Activated naive CD4-positive, alpha-beta T cell treated with anti-CD3 and anti-CD28 coated beads for 36 hours (primary cell): ENCODE results near the gene STH. TPM values are rescaled to one million over a fixed set of nuclear protein-coding genes. Genes with fewer than 3 reads are reported as not detected.
"Not testable (repeated sequence)": the region's sequence is repeated elsewhere in the genome, so short reads cannot be mapped to it uniquely, and the experiment has no call there.

Experiments used
- CTCF ChIA-PET: fragments of 350-600 bp; sonication (Branson Sonifier 250); formaldehyde crosslinking; loops from one replicate; lab custom pipeline; 2021; ENCODE audit warnings: antibody characterized with exemption; lab: Charles Lee
- DNase-seq: peaks from one replicate; pipeline ENCODE4 v3.0.0-alpha.2; 2020
- H3K27ac Mint-ChIP-seq: one replicate; pipeline ENCODE4 v1.8.0; 2021; ENCODE audit warnings: mild to moderate bottlenecking, mixed read lengths
- H3K27me3 Mint-ChIP-seq: one replicate; pipeline ENCODE4 v1.8.0; 2021; ENCODE audit warnings: low read depth, mixed read lengths
- H3K36me3 Mint-ChIP-seq: one replicate; pipeline ENCODE4 v1.8.0; 2021; ENCODE audit warnings: low read depth, mixed read lengths
- H3K4me1 Mint-ChIP-seq: one replicate; pipeline ENCODE4 v1.8.0; 2021; ENCODE audit warnings: low read depth, mixed read lengths
- H3K4me3 Mint-ChIP-seq: one replicate; pipeline ENCODE4 v1.8.0; 2021; ENCODE audit warnings: mild to moderate bottlenecking, moderate library complexity, mixed read lengths
- H3K9me3 Mint-ChIP-seq: one replicate; pipeline ENCODE4 v1.8.0; 2021; ENCODE audit warnings: mixed read lengths
- intact Hi-C: fragments of 100-400 bp; cut with micrococcal nuclease; formaldehyde crosslinking; loops from one replicate; pipeline ENCODE4 v1.15.1; 2023
- total RNA-seq, 2 experiments: library from RNA; stranded (reverse); gene quantifications; one replicate each; pipeline ENCODE4 v1.2.3, GENCODE V29; 2021

STH gene
- total RNA-seq, 2 experiments from 2014 or later: not detected

DNA sequence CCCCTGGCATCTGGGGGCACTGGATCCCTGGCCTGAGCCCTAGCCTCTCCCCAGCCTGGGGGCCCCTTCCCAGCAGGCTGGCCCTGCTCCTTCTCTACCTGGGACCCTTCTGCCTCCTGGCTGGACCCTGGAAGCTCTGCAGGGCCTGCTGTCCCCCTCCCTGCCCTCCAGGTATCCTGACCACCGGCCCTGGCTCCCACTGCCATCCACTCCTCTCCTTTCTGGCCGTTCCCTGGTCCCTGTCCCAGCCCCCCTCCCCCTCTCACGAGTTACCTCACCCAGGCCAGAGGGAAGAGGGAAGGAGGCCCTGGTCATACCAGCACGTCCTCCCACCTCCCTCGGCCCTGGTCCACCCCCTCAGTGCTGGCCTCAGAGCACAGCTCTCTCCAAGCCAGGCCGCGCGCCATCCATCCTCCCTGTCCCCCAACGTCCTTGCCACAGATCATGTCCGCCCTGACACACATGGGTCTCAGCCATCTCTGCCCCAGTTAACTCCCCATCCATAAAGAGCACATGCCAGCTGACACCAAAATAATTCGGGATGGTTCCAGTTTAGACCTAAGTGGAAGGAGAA, 13.5 kb downstream of the STH start:
- Mint-ChIP-seq H3K4me1 (no peaks in the 10 kb centered on the region), H3K9me3 (no peaks in the 10 kb centered on the region), H3K36me3 (no peaks in the 10 kb centered on the region), H3K27me3 (no peaks in the 10 kb centered on the region), H3K27ac (no peak overlapping the region), H3K4me3 (no peak overlapping the region)
- DNase-seq: no peak
- CTCF ChIA-PET: interaction anchor here (2.0 kb wide), 1 partner anchor 10 kb away, joined by 6 read pairs; no protein-coding TSS in a partner anchor
- intact Hi-C loops: no loop called here

DNA sequence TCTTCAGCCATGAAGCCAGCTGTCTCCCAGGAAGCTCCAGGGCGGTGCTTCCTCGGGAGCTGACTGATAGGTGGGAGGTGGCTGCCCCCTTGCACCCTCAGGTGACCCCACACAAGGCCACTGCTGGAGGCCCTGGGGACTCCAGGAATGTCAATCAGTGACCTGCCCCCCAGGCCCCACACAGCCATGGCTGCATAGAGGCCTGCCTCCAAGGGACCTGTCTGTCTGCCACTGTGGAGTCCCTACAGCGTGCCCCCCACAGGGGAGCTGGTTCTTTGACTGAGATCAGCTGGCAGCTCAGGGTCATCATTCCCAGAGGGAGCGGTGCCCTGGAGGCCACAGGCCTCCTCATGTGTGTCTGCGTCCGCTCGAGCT, 14.1 kb downstream of the STH start:
- Mint-ChIP-seq H3K4me1 (no peaks in the 10 kb centered on the region), H3K9me3 (no peaks in the 10 kb centered on the region), H3K36me3 (no peaks in the 10 kb centered on the region), H3K27ac (no peak overlapping the region), H3K27me3 (no peaks in the 10 kb centered on the region), H3K4me3 (no peak overlapping the region)
- no peak for DNase-seq
- CTCF ChIA-PET: interaction anchor here (0.5 to 2.0 kb wide), 2 partner anchors 11 to 173 kb away, joined by 3 to 6 read pairs; no protein-coding TSS in a partner anchor
- intact Hi-C loops: no loop called here

DNA sequence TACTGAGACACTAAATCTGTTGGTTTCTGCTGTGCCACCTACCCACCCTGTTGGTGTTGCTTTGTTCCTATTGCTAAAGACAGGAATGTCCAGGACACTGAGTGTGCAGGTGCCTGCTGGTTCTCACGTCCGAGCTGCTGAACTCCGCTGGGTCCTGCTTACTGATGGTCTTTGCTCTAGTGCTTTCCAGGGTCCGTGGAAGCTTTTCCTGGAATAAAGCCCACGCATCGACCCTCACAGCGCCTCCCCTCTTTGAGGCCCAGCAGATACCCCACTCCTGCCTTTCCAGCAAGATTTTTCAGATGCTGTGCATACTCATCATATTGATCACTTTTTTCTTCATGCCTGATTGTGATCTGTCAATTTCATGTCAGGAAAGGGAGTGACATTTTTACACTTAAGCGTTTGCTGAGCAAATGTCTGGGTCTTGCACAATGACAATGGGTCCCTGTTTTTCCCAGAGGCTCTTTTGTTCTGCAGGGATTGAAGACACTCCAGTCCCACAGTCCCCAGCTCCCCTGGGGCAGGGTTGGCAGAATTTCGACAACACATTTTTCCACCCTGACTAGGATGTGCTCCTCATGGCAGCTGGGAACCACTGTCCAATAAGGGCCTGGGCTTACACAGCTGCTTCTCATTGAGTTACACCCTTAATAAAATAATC, 14.6 kb downstream of the STH start:
- intact Hi-C loops: no loop called here
- Mint-ChIP-seq H3K27ac (no peak overlapping the region), H3K4me1 (peaks cover 4% of the 10 kb centered on the region), H3K4me3 (no peak overlapping the region), H3K9me3 (peaks cover 2% of the 10 kb centered on the region), H3K36me3 (no peaks in the 10 kb centered on the region), H3K27me3 (no peaks in the 10 kb centered on the region)
- CTCF ChIA-PET: interaction anchor here (0.5 to 2.0 kb wide), 2 partner anchors 11 to 173 kb away, joined by 3 to 6 read pairs; no protein-coding TSS in a partner anchor
- no peak for DNase-seq

DNA sequence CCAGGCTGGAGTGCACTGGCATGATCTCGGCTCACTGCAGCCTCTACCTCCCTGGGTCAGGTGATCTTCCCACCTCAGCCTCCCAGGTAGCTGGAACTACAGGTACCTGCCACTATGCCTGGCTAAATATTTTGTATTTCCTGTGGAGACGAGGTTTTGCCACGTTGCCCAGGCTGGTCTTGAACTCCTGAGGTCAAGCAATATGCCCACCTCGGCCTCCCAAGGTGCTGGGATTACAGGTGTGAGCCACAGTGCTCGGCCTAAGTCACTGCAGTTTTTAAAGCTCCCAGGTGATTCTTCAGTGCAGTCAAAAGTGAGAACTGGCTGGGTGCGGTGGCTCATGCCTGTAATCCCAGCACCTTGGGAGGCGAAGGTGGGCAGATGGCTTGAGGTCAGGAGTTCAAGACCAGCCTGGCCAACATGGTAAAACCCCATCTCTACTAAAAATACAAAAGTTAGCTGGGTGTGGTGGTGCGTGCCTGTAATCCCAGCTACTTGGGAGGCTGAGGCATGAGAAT, 20.4 kb downstream of the STH start:
- H3K36me3 Mint-ChIP-seq, H3K4me3 Mint-ChIP-seq, H3K9me3 Mint-ChIP-seq, DNase-seq, H3K27me3 Mint-ChIP-seq, intact Hi-C loops: not testable (repeated sequence)
- H3K27ac Mint-ChIP-seq: peak overlapping the region; percentile 84
- CTCF ChIA-PET: interaction anchor here (0.6 to 2.3 kb wide), 3 partner anchors 16 to 46 kb away, joined by 3 to 12 read pairs (median 4); no protein-coding TSS in a partner anchor
- H3K4me1 Mint-ChIP-seq: peaks cover 13% of the 10 kb centered on the region

DNA sequence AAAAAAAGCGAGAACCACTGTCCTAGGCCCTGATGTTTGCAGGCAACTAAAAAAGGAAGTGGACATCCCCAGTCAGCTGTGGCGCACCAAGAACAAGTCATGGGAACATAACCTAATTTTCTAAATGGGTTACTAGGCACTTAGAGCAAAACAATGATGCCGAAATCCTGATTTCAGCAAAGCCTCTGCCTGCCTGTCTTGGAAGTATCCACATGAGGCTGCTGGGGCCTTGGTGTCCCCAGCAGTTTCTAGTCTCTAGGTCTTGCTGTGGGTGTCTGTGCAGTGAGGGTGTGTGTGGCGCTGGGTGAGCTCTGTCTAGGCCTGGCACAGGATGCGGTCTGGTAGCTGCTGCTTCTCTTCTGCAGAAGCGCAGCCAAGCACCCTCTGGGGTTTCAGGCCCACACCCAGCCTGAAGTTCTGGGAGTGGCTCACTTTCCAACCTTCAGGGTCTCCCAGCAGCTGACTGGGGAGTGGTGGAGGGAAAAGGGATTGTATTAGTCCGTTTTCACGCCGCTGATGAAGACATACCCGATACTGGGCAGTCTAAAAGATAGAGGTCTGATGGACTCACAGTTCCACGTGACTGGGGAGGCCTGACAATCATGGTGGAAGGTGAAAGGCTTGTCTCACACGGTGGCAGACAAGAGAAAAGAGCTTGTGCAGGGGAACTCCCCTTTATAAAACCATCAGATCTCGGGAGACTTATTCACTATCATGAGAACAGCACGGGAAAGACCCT, 21.1 kb downstream of the STH start:
- H3K9me3 Mint-ChIP-seq: peaks cover 6% of the 10 kb centered on the region
- H3K4me3 Mint-ChIP-seq: peak overlapping the region; percentile 27
- intact Hi-C loops: no loop called here
- no peaks in the 10 kb centered on the region for H3K27me3 Mint-ChIP-seq
- H3K27ac Mint-ChIP-seq: peak overlapping the region; percentile 84
- peak; percentile 47 for DNase-seq
- H3K36me3 Mint-ChIP-seq: peaks cover 2% of the 10 kb centered on the region
- CTCF ChIA-PET: interaction anchor here (1.3 to 2.3 kb wide), 2 partner anchors 17 to 24 kb away, joined by 4 to 12 read pairs; no protein-coding TSS in a partner anchor
- peaks cover 13% of the 10 kb centered on the region for H3K4me1 Mint-ChIP-seq

DNA sequence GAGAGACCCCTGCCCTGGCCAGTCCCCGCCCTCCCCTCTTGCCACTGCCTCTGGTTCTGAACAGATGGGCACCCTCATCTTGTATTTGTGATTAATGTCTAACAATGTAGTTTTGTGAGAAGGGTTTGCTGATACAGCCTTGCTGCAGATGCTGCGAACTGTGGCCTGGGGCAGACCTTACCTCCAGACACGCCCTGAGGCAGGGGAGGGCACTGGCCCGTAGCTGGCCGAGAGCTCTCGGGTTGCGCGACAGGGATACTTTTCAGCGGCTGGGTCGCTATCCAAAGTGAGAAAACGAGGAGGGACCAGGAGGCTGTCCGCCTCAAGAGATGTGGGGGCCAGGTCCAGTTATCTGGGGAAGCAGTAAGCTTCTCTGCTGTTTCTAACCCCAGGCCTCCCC, 21.9 kb downstream of the STH start:
- no peak overlapping the region for H3K4me3 Mint-ChIP-seq
- CTCF ChIA-PET: interaction anchor here (0.7 to 2.3 kb wide), 3 partner anchors 18 to 192 kb away, joined by 3 to 12 read pairs (median 3); no protein-coding TSS in a partner anchor

DNA sequence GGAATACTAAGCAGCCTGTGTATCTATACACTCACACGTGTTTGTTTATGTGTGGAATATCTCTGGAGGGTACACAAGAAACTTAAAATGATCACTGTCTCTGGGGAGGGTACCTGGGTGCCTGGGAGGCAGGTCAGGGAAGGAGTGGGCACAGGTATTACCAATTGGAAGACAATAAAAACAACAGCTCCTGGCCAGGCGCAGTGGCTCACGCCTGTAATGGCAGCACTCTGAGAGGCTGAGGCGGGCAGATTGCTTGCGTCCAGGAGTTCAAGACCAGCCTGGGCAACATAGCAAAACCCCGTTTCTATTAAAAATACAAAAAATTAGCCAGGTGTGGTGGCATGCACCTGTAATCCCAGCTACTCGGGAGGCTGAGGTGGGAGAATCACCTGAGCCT, 24.3 kb downstream of the STH start:
- H3K4me3 Mint-ChIP-seq, CTCF ChIA-PET, H3K9me3 Mint-ChIP-seq, H3K27me3 Mint-ChIP-seq, H3K36me3 Mint-ChIP-seq, H3K27ac Mint-ChIP-seq, intact Hi-C loops, DNase-seq: not testable (repeated sequence)
- H3K4me1 Mint-ChIP-seq: peaks cover 12% of the 10 kb centered on the region

More for the DNA sequence above, 21.9 kb downstream of the STH start:
- Mint-ChIP-seq H3K27me3 (no peaks in the 10 kb centered on the region), H3K27ac (no peak overlapping the region), H3K36me3 (peaks cover 2% of the 10 kb centered on the region), H3K4me1 (peaks cover 13% of the 10 kb centered on the region), H3K9me3 (peaks cover 6% of the 10 kb centered on the region)
- no peak for DNase-seq
- intact Hi-C loops: no loop called here

DNA sequence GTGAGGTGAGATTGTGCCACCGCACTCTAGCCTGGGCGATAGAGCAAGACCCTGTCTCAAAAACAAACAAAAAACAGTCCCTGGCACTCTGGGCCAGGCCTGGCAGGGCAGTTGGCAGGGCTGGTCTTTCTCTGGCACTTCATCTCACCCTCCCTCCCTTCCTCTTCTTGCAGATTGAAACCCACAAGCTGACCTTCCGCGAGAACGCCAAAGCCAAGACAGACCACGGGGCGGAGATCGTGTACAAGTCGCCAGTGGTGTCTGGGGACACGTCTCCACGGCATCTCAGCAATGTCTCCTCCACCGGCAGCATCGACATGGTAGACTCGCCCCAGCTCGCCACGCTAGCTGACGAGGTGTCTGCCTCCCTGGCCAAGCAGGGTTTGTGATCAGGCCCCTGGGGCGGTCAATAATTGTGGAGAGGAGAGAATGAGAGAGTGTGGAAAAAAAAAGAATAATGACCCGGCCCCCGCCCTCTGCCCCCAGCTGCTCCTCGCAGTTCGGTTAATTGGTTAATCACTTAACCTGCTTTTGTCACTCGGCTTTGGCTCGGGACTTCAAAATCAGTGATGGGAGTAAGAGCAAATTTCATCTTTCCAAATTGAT, 24.8 kb downstream of the STH start:
- DNase-seq: no peak
- CTCF ChIA-PET: no interaction called here
- H3K4me3 Mint-ChIP-seq: no peak overlapping the region
- intact Hi-C loops: no loop called here
- peaks cover 9% of the 10 kb centered on the region for H3K4me1 Mint-ChIP-seq
- H3K9me3 Mint-ChIP-seq: peaks cover 3% of the 10 kb centered on the region
- no peak overlapping the region for H3K27ac Mint-ChIP-seq
- H3K27me3 Mint-ChIP-seq: no peaks in the 10 kb centered on the region
- peaks cover 2% of the 10 kb centered on the region for H3K36me3 Mint-ChIP-seq

DNA sequence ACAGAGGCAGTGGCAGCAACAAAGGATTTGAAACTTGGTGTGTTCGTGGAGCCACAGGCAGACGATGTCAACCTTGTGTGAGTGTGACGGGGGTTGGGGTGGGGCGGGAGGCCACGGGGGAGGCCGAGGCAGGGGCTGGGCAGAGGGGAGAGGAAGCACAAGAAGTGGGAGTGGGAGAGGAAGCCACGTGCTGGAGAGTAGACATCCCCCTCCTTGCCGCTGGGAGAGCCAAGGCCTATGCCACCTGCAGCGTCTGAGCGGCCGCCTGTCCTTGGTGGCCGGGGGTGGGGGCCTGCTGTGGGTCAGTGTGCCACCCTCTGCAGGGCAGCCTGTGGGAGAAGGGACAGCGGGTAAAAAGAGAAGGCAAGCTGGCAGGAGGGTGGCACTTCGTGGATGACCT, 25.5 kb downstream of the STH start:
- H3K27ac Mint-ChIP-seq: no peak overlapping the region
- H3K9me3 Mint-ChIP-seq: no peaks in the 10 kb centered on the region
- H3K4me3 Mint-ChIP-seq: no peak overlapping the region

DNA sequence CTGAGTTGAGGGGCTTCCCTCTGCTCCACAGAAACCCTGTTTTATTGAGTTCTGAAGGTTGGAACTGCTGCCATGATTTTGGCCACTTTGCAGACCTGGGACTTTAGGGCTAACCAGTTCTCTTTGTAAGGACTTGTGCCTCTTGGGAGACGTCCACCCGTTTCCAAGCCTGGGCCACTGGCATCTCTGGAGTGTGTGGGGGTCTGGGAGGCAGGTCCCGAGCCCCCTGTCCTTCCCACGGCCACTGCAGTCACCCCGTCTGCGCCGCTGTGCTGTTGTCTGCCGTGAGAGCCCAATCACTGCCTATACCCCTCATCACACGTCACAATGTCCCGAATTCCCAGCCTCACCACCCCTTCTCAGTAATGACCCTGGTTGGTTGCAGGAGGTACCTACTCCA, 26.0 kb downstream of the STH start:
- no peak for DNase-seq
- Mint-ChIP-seq H3K9me3 (no peaks in the 10 kb centered on the region), H3K27ac (no peak overlapping the region), H3K27me3 (no peaks in the 10 kb centered on the region), H3K4me3 (no peak overlapping the region), H3K36me3 (no peaks in the 10 kb centered on the region), H3K4me1 (peaks cover 13% of the 10 kb centered on the region)
- CTCF ChIA-PET: no interaction called here
- intact Hi-C loops: no loop called here

More for the DNA sequence above, 25.5 kb downstream of the STH start:
- intact Hi-C loops: no loop called here
- no peak for DNase-seq
- Mint-ChIP-seq H3K4me1 (peaks cover 13% of the 10 kb centered on the region), H3K27me3 (no peaks in the 10 kb centered on the region), H3K36me3 (no peaks in the 10 kb centered on the region)
- CTCF ChIA-PET: no interaction called here

DNA sequence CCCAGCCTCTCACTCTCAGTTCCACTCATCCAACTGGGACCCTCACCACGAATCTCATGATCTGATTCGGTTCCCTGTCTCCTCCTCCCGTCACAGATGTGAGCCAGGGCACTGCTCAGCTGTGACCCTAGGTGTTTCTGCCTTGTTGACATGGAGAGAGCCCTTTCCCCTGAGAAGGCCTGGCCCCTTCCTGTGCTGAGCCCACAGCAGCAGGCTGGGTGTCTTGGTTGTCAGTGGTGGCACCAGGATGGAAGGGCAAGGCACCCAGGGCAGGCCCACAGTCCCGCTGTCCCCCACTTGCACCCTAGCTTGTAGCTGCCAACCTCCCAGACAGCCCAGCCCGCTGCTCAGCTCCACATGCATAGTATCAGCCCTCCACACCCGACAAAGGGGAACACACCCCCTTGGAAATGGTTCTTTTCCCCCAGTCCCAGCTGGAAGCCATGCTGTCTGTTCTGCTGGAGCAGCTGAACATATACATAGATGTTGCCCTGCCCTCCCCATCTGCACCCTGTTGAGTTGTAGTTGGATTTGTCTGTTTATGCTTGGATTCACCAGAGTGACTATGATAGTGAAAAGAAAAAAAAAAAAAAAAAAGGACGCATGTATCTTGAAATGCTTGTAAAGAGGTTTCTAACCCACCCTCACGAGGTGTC, 26.6 kb downstream of the STH start:
- DNase-seq: no peak
- H3K9me3 Mint-ChIP-seq: no peaks in the 10 kb centered on the region
- H3K27ac Mint-ChIP-seq: no peak overlapping the region
- intact Hi-C loops: no loop called here
- peaks cover 6% of the 10 kb centered on the region for H3K36me3 Mint-ChIP-seq
- no peaks in the 10 kb centered on the region for H3K27me3 Mint-ChIP-seq
- no peak overlapping the region for H3K4me3 Mint-ChIP-seq
- CTCF ChIA-PET: no interaction called here
- H3K4me1 Mint-ChIP-seq: peaks cover 7% of the 10 kb centered on the region
